ENCODE data around the gene CHRD.
"Not testable (repeated sequence)": the region's sequence is repeated elsewhere in the genome, so short reads cannot be mapped to it uniquely, and the experiment has no call there.

The CHRD gene

DNA sequence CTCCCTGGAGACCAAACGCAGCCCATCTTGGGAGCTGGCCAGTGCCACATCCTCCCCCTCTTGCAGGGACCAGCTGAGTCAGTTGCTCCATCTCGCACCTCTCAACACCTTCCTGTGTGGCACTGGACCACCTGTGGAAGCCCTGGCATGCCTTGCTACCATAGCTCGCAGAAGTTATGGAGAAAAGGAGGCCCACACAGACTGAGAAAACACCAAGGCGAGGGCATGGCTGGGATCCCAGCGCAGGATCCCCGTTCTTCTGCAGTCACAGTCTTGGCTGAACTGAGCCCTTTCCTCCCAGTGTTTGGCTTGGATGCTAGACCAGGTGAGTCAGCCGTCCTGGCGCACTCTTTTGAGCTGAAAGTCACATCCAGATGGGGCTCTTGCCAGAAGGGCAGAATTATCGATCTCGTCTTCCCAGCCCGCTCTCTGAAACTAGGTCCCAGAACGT, 46.9 kb downstream of the CHRD start:
- TF ChIP-seq, protein P1, sequence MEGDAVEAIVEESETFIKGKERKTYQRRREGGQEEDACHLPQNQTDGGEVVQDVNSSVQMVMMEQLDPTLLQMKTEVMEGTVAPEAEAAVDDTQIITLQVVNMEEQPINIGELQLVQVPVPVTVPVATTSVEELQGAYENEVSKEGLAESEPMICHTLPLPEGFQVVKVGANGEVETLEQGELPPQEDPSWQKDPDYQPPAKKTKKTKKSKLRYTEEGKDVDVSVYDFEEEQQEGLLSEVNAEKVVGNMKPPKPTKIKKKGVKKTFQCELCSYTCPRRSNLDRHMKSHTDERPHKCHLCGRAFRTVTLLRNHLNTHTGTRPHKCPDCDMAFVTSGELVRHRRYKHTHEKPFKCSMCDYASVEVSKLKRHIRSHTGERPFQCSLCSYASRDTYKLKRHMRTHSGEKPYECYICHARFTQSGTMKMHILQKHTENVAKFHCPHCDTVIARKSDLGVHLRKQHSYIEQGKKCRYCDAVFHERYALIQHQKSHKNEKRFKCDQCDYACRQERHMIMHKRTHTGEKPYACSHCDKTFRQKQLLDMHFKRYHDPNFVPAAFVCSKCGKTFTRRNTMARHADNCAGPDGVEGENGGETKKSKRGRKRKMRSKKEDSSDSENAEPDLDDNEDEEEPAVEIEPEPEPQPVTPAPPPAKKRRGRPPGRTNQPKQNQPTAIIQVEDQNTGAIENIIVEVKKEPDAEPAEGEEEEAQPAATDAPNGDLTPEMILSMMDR (IDR thresholded peaks at IDR 0.05; ENCODE audit: low read length, missing control alignments), result no peak
- DNase-seq (ENCODE audit: low read depth), result no peak
- H3K4me3 ChIP-seq (replicated peaks; ENCODE audit: low read depth, low read length), result no peak overlapping the region

DNA sequence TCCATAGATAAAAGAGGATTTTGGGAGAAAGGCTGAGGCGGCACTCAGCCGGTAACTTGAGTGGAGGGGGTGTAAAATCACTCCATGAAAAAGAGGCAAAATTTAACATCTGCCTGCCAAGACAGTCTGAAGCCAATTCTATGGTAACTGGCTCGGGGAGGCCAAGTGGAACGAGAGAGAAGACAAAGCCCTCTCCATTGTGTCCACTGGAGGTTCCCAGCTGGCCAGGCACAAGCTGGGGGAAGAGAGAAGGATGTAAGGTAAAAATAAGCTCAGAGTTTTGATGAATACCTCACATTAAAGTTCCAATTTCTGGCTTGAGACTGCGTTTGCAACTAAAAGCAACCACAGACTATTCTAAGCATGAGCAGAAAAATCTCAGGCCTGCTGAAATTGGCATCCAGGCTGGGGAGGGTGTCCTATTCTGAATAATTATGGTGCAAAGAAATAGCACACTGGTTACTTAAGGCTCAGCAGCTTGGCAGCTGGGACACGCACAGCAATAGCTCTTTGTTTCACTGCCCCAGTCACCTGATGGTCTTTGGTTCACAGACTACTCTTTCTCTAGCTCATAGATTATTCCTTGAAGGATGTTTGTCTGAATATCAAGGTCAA, 48.8 kb downstream of the CHRD start:
- DNase-seq (ENCODE audit: low read depth), result no peak
- TF ChIP-seq, protein P1 (IDR thresholded peaks at IDR 0.05; ENCODE audit: low read length, missing control alignments), result no peak
- H3K4me3 ChIP-seq (replicated peaks; ENCODE audit: low read depth, low read length), result no peak overlapping the region

DNA sequence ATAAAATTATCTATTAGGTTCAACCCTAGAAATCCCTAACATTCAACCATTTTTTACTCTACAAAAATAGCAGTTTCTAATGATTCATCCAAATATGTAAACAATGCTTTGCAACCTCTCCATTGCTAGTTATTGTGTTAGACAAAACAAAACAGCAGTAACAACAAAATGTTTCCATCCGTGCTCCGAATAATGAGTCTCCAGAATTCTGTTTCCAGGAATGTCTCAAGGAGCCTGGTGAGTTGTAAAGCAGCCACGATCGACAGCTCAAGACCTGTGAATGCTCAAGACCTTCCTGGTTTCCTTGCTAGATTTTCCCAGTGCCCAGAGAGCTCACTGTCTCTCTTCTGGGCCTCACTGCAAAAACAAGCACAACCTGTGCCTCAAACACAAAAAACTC, 49.9 kb downstream of the CHRD start:
- TF ChIP-seq, protein P1 (IDR thresholded peaks at IDR 0.05; ENCODE audit: low read length, missing control alignments), result no peak
- no peak overlapping the region for H3K4me3 ChIP-seq (replicated peaks; ENCODE audit: low read depth, low read length)
- DNase-seq (ENCODE audit: low read depth), result no peak

DNA sequence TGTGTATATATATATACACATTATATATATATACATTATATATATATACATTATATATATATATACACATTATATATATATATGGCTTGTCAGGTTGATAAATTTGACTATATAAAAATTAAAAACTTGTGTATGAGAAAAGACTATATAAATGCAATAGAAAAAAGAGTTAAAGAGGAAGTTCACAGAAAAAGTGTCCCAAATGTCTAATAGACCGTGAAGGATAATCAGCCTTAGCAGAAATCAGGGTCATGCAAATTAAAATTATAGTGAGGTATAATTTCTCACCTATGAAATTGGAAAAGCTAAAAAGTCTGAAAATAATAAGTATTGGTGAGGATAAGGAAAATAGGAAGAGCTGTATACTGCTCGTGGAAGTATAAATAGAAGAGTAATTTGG, 51.1 kb downstream of the CHRD start:
- TF ChIP-seq, protein P1 (IDR thresholded peaks at IDR 0.05; ENCODE audit: low read length, missing control alignments), result no peak
- no peak for DNase-seq (ENCODE audit: low read depth)
- H3K4me3 ChIP-seq (replicated peaks; ENCODE audit: low read depth, low read length), result no peak overlapping the region

DNA sequence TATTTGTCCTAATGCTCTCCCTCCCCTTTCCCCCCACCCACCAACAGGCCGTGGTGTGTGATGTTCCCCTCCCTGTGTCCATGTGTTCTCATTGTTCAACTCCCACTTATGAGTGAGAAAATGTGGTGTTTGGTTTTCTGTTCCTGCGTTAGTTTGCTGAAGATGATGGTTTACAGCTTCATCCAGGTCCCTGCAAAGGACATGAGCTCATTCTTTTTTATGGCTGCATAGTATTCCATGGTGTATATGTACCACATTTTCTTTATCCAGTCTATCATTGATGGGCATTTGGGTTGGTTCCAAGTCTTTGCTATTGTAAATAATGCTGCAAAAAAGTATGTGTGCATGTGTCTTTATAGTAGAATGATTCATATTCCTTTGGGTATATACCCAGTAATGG, 53.3 kb downstream of the CHRD start:
- not testable (repeated sequence) for DNase-seq (ENCODE audit: low read depth); H3K4me3 ChIP-seq (replicated peaks; ENCODE audit: low read depth, low read length)

DNA sequence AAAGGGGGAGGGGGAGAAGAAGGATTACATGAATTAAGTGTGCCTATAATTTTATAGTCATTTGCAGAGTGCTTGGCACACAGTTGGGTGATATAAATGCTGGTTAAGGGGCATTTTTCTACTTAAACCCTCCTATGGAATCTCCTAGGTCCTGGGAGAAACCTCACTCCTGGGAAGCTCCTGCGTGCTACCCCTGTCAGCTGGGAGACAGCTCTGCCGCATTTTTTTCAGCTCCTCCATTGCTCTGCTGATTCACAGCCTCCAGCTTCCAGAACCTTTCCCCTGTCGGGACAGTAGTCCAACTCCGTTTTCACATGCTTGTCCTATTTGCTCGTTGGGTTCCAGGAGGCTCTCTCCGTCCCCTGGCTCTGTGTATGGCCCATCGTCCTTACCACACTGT, 59.2 kb downstream of the CHRD start:
- H3K4me3 ChIP-seq (replicated peaks; ENCODE audit: low read depth, low read length), result no peak overlapping the region
- TF ChIP-seq, protein P1 (IDR thresholded peaks at IDR 0.05; ENCODE audit: low read length, missing control alignments), result no peak
- no peak for DNase-seq (ENCODE audit: low read depth)
